HL-60 (cell line): ENCODE measurements around the gene ZBTB47.

Experiments
- POLR2AphosphoS5 ChIP-seq: IDR thresholded peaks from 2 replicates; pipeline ENCODE4 v1.6.1; 2012; ENCODE audit warnings: low read depth
- SPI1 ChIP-seq: IDR thresholded peaks from 2 replicates; pipeline ENCODE4 v1.6.1; 2012; ENCODE audit warnings: low read depth, mild to moderate bottlenecking, borderline replicate concordance
- TF ChIP-seq, protein P1 (sequence below): IDR thresholded peaks from one replicate; pipeline ENCODE4 v1.5.1; 2011; ENCODE audit warnings: low read length, control low read depth, inconsistent platforms; ENCODE audit not compliant: insufficient read depth

DNA sequence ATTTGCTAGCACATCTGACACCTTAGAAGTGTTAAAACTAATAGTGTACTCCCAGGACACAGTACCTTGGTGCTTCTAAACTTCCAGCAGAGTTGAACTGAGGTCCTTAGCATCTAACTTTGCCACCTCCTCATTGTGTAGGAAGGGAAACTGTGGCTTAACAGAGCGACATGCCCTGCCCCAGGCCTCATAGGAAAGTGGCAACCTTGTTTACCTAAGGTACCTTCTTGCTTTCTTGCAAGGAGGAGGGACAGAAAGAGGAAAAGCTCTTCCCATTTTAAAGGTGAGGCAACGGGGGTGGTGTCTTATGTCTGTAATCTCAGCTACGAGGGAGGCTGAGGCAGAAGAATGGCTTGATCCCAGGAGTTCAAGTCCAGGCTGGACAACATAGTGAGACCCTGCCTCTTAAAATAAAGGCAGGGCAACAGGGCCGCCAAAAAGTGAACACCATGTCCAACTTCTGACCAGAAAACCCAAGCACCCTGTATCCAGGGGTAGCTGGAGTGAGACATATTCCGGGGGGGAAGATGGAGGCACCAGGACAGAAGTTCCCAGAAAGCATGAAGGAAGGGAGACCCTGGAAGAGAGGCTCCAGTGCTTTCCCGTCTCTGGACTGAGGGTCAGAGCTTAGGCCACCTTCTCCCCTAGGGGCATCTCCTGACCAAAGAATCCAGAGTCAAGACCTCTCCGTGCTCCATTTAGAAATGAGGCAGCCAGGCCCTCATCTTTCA lies 31.3 kb downstream of the ZBTB47 start:
- TF ChIP-seq POLR2AphosphoS5 = no peak
- TF ChIP-seq, protein P1, sequence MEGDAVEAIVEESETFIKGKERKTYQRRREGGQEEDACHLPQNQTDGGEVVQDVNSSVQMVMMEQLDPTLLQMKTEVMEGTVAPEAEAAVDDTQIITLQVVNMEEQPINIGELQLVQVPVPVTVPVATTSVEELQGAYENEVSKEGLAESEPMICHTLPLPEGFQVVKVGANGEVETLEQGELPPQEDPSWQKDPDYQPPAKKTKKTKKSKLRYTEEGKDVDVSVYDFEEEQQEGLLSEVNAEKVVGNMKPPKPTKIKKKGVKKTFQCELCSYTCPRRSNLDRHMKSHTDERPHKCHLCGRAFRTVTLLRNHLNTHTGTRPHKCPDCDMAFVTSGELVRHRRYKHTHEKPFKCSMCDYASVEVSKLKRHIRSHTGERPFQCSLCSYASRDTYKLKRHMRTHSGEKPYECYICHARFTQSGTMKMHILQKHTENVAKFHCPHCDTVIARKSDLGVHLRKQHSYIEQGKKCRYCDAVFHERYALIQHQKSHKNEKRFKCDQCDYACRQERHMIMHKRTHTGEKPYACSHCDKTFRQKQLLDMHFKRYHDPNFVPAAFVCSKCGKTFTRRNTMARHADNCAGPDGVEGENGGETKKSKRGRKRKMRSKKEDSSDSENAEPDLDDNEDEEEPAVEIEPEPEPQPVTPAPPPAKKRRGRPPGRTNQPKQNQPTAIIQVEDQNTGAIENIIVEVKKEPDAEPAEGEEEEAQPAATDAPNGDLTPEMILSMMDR = no peak
- TF ChIP-seq SPI1 = no peak
